Sigmoid colon (tissue), 4 donors: ENCODE measurements around the gene SCMH1.

Experiments
- EP300 ChIP-seq, 4 donors: sonication (generic); formaldehyde crosslinking; IDR thresholded peaks; one replicate each; pipeline ENCODE4 v1.6.1; 2017; ENCODE audit warnings: antibody characterized with exemption in 4 of 4
- POLR2AphosphoS5 ChIP-seq, 4 donors: sonication (generic); formaldehyde crosslinking; IDR thresholded peaks; one replicate each; pipeline ENCODE4 v1.6.1; 2017; ENCODE audit warnings: antibody characterized with exemption in 4 of 4
- TF ChIP-seq, protein P1 (sequence below), 4 experiments: fragments of 450-650 bp in 3 of 4; fragments of 200-600 bp in 1 of 4; IDR thresholded peaks; one replicate each; pipeline ENCODE4 v1.5.1; 2016 to 2019; ENCODE audit warnings: antibody characterized with exemption in 4 of 4, mild to moderate bottlenecking in 3 of 4, moderate library complexity in 2 of 4

DNA sequence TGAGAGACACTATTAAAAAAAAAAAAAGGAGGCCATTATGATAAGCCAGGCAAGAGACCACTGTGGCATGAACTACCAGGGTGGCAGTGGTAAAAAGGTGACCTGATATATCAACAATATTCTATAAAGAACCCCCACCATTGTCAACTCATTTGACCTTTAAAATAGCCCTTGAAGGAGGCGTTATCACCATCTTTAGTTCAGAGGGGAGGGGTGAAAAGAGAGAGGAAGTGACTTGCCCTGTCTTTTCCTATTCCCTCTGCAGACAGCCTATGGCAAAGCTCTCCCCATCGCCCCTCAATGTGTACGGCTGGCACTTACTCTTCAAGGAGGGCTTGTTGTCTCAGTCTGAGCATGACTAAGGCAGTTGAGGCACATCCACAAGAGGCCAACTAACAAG, 208.8 kb downstream of the SCMH1 start:
- TF ChIP-seq, protein P1, sequence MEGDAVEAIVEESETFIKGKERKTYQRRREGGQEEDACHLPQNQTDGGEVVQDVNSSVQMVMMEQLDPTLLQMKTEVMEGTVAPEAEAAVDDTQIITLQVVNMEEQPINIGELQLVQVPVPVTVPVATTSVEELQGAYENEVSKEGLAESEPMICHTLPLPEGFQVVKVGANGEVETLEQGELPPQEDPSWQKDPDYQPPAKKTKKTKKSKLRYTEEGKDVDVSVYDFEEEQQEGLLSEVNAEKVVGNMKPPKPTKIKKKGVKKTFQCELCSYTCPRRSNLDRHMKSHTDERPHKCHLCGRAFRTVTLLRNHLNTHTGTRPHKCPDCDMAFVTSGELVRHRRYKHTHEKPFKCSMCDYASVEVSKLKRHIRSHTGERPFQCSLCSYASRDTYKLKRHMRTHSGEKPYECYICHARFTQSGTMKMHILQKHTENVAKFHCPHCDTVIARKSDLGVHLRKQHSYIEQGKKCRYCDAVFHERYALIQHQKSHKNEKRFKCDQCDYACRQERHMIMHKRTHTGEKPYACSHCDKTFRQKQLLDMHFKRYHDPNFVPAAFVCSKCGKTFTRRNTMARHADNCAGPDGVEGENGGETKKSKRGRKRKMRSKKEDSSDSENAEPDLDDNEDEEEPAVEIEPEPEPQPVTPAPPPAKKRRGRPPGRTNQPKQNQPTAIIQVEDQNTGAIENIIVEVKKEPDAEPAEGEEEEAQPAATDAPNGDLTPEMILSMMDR (IDR thresholded peaks at IDR 0.05) = no peak
- TF ChIP-seq EP300 (IDR thresholded peaks at IDR 0.05) (no peak), POLR2AphosphoS5 (IDR thresholded peaks at IDR 0.05) (no peak)
